GM15510 (cell line): ENCODE measurements around the gene COQ8B.

Source experiments
- POLR2A ChIP-seq: IDR thresholded peaks from 3 replicates; pipeline ENCODE4 v1.6.1; 2011; ENCODE audit warnings: borderline replicate concordance; ENCODE audit not compliant: insufficient read length; ENCODE audit errors: extremely low read depth

The COQ8B gene

DNA sequence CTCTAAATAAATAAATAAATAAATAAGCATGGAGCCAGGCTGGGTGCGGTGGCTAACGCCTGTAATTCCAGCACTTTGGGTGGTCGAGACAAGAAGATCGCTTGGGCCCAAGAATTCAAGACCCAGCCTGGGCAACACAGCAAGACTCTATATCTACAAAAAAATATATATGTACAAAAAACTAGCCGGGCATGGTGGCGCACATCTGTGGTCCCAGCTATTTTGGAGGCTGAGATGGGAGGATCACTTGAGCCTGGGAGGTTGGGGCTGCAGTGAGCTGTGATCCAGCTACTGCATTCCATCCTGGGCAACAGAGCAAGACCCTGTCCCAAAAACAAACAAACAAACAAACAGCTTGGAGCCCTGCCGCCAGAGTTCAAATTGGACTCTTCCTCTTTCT is 30.9 kb upstream of the COQ8B start:
- no peak for TF ChIP-seq POLR2A

- no peak for TF ChIP-seq POLR2A
Observed at GRCh38 chr19:40745402-40745780, 28.7 kb upstream of the COQ8B start.

DNA sequence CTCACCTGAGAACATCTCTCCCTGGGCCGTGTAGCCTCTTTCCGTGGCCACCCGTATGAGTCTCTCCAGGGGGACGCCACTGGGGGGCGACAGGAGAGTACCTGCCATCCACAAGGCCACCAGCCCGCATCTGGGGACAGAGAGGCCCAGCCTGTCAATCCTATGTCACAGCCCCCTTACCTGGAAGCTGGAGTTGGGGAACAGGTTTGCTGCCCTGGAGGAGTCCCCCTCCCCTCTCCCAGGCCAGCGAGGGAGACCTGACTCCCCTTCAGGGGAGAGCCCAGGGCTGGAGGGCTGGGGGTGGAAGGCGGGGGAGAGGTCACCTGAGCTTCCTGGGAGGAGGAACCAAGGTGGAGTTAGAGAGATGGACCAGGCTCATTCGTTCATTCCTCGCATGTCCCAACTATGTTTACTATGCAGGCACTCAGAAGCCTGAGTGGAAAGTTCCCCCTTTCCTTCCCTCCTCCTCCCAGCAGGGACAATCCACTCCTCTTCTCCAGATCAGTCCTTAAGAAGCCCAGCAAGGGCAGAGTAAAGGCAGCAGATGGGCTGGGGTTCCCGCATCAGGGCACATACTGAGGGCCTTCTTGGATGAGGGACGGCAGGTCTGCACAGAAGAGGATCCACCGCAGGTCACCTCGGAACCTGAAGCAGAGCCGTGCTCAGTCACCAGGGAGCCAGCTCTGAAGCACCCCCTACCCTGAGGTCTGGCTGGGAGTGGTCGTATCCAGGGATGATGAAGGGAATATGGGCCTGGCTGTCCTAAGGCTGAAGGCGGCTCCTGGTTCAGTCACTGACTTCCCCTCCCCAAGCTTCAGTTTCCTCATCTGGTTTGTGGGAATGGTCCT is 28.1 kb upstream of the COQ8B start:
- no peak for TF ChIP-seq POLR2A

GRCh38 chr19:40743926-40744325 is 27.2 kb upstream of the COQ8B start:
- no peak for TF ChIP-seq POLR2A

- no peak for TF ChIP-seq POLR2A
Observed at GRCh38 chr19:40742886-40743285, 26.2 kb upstream of the COQ8B start.

DNA sequence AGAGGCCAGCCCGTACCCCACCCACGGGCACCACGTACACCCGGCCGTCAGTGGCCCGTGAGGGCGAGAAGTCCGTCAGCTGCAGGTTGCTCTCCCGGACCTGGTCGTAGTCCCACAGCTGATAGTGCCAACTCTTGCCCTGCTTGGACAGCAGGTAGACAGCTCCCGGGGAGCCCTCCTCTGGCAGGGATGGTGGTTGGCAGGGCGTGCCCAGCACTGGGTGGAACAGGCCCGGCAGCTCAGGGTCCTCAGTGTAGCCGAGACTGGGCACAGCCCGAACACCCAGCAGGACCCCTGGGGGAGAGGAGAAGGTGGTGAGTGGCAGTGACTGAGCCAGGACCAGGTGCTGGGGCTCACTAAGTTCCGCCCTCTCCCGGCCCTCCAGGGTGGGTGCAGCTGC is 25.8 kb upstream of the COQ8B start:
- peak; percentile 11 for TF ChIP-seq POLR2A

GRCh38 chr19:40741527-40742390 is 25.1 kb upstream of the COQ8B start:
- TF ChIP-seq POLR2A: no peak

DNA sequence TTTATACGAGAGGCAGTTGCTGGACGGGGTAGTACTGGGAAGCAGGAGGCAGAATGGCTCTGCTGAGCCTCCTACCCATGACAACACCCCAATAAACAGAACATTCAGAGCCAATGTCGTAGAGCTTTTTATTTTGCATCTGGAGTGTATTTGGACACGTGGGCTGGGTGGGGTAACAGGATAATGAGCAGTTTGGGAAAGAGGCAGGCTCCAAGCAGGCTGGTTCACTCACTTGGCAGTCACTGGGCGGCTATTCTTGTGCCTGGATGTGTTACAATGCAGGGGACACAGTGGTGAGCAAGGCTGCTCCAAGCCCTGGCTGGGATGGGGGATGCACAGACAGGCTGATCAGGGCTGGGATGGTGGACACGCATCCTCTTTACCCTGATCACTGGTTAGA is 24.1 kb upstream of the COQ8B start:
- TF ChIP-seq POLR2A: no peak

GRCh38 chr19:40739871-40740703 is 23.4 kb upstream of the COQ8B start:
- no peak for TF ChIP-seq POLR2A

DNA sequence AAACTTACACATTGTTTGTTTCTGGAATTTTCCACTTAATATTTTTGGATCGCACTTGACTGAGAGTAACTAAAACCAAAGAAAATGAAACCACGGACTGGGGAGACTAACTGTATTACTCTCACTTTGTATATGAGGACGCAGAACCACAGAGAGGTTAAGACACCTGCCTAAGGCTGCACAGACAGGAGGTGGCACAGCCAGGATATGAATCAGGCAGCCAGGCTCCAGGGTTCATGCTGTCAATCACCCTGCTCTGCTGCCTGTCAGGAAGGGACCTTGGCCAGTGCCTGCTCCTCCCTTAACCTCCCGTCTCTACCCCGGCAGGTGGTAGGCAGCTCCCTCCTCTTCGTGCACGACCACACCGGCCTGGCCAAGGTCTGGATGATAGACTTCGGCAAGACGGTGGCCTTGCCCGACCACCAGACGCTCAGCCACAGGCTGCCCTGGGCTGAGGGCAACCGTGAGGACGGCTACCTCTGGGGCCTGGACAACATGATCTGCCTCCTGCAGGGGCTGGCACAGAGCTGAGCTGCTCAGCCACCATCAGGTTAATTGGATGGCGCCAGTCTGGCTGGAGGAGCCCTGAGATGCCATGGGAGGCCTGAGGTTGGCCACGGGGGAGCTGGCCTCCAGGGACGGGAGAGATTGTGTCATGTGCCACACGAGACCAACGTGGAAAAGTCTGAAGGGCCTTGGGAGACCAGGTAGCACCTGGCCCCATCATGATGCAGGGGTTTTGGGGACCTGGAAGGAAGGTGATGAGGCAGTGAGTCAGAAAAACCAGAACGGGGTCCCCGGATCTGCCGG is 22.5 kb upstream of the COQ8B start:
- no peak for TF ChIP-seq POLR2A

DNA sequence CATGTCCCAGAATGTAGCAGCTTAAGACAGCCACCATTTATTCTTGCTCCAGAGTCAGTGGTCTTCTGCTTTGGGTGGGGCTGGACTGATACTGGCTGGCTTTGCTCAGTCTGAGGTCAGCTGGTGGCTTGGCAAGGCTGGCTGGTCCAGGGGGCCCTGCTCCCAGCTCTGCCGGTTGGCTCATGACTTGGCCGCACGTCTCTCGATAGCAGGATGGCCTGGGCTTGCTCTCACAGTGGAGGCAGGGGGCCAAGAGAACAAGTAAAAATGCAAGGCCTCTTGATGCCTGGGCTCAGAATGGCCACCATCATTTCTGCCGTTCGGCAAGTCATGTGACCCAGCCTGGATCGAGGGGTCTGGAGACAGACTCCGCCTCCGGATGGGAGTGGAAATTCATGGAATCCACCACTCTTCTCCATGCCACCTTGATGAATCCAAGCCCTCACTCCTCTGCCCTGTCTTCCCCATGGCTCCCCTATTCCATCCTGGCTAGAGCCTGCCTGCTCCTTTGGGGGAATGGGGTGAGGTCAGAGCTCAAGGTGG is 20.5 kb upstream of the COQ8B start:
- TF ChIP-seq POLR2A: no peak

DNA sequence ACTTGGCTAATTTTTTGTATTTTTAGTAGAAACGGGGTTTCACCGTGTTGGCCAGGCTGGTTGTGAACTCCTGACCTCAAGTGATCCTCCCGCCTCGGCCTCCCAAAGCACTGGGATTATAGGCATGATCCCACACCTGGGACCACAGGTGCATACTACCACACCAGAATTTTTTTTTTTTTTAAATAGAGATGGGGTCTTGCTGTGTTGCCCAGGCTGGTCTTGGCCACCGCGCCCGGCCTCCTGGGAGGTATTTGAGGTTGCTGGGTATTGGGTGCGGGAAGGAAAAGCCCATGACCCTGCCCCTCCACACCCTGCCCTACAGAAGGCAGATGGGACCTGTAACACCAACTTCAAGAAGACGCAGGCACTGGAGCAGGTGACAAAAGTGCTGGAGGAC is 20.0 kb upstream of the COQ8B start:
- TF ChIP-seq POLR2A: no peak

GRCh38 chr19:40735013-40735771 is 18.5 kb upstream of the COQ8B start:
- TF ChIP-seq POLR2A: no peak
